Globus pallidus (tissue), 1 donor: Measurements from ENCODE around the gene ALK.
A peak's percentile ranks its signal among the peaks of the same experiment; 100 is the strongest.

ENCODE experiments used
- DNase-seq: peaks from one replicate; pipeline ENCODE4 v3.0.0-alpha.2; 2015; ENCODE audit warnings: low spot score

ALK gene

GRCh38 chr2:29487967-29488555 is 433.3 kb downstream of the ALK start:
- no peak for DNase-seq

DNA sequence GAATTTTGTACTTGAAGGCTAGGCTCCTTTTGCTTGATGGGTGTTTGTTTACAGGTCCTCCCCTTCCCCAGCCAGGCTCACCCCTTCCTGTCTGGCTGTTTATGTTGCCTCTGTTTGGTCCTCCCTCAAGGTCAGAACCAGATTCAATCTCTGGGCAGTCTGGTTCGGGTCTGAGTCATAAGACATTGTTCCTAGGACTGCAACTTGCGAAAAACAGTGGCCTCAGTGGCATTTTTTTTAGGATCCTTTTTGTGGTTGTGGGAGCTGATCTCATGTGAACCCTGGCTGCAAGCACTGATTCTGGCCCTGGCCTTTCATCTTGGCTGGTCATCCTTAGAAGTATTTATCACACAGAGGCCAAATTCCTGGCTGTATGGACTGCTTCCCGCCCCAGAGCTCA is 435.8 kb downstream of the ALK start:
- DNase-seq: no peak

GRCh38 chr2:29485117-29485516 is 436.3 kb downstream of the ALK start:
- no peak for DNase-seq

GRCh38 chr2:29482867-29483266 is 438.5 kb downstream of the ALK start:
- DNase-seq: no peak

- no peak for DNase-seq
Measured at GRCh38 chr2:29482348-29482747, 439.0 kb downstream of the ALK start.

GRCh38 chr2:29481313-29481712 is 440.1 kb downstream of the ALK start:
- DNase-seq: no peak

- DNase-seq: peak; percentile 24
Measured at GRCh38 chr2:29480426-29480825, 441.0 kb downstream of the ALK start.

DNA sequence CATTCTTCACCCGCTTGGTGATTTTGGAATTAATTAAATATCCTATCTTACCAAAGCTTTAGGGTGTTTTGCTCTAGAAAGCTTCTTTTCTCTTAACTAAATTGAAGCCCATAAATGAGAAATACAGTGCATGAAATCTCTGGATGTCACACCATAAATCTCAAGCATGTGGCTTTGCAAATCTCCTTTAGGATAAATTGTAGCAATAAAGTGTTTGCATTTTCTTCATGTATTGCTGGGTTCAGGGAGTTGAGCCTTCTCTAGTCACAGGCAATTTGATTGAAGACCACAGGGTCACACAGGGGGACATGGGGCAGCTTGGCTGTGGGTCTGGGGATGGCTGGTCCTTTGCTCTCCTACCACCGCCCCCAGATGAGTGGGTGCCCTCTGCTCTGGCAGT is 442.0 kb downstream of the ALK start:
- DNase-seq: no peak

GRCh38 chr2:29478641-29479040 is 442.7 kb downstream of the ALK start:
- no peak for DNase-seq

GRCh38 chr2:29477186-29477585 is 444.2 kb downstream of the ALK start:
- no peak for DNase-seq

DNA sequence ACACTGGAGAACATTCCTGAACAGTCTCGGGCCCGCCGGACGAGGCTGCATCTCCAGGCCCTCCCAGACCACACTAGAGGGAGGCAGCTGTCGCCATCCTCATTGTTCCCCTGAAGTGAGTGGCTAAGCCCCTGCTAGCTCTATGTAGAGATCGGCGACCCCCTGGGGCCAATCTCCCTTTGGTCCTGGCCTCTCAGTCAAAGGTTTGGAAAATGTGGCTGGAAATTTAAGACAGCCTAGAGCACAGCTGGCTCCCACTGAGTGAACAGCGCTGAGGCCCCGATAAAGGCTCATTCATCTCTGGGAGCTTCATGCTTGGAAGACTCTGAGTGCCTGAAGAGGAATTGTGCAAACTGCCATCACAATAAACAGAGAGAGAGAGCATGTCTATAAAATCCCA is 445.9 kb downstream of the ALK start:
- DNase-seq: peak; percentile 7

GRCh38 chr2:29469961-29470360 is 451.4 kb downstream of the ALK start:
- no peak for DNase-seq

DNA sequence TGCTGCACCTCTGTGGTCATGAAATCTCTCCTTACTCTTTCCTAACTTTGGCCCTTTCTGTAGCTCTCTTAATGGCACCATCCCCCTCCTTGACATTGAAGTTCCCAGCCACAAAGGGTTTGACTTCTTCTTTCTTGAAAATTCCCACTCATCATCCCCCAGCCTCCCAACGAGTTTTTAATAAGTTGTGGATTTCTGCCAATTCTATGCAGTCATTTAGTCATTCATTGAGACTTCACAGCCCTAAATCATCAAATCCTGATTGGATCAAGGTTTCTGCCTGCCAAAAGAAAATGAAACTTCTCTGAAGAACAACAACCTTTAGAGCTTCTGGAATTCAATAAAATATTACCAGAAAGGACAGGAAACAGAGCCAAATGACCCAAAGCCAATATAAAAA is 451.9 kb downstream of the ALK start:
- no peak for DNase-seq

DNA sequence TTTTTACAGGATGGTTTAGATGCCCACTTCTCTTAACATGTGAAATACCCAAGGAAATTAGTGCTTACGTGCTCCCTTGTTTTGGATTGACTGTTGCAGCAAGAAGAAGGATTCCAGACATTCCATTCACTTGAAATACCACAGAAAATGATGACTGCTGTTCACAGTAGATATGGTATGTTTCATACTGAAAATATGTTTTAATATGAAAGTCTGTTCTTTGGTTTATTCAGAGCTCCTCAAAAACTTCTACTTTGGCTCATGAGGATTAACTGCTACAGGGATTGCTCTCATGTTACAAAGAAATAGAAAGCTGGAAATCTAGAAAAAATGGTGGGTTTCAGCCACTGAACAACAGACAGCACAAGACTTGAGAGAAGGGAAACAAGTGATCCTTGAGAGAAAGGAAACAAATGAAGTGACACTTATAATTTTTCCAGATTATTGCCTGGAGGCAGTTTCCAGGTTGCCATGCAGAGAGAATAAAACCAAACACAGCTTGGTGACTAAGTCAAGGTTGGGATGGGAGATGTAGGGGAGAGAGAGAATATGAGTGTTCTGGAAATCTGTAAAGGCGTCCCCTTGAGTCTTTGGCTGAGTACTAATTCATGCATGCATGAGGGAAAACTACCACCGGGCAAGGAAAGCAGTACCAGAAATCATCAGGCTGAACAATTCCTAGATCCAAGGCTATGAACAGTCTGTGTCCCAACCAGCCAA is 458.0 kb downstream of the ALK start:
- no peak for DNase-seq

DNA sequence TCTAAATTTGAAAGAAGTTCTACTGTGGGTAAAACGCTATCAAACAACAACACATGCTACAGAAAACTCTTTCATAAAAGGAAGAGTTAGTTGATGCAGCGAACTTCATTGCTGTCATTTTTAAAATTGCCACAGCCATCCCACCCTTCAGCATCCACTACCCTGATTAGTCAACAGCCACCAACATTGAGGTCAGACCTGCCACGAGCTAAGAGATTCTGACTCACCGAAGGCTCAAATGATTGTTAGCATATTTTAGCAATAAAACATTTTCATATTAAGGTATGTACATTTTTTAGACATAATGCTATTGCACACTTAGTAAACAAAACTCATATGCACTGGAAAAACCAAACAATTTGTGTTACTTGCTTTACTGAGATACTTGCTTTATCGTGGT is 459.1 kb downstream of the ALK start:
- DNase-seq: no peak

- DNase-seq: no peak
Measured at GRCh38 chr2:29460190-29460589, 461.2 kb downstream of the ALK start.

- no peak for DNase-seq
Measured at GRCh38 chr2:29459445-29460179, 461.8 kb downstream of the ALK start.

DNA sequence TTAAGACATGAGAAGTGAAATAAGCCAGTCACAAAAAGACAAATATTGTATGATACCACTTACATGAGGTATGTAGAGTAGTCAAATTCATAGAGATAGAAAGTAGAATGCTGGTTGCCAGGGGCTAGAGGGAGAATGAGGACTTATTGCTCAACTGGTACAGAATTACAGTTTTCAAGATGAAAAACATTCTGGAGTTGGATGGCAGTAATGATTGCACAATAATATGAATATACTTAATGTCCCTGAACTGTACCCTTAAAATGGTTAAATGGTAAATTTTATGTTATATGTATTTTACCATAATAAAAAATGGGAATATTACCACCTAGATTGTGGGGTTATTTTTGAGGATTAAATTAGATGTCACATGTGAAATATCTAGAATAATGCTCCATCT is 465.0 kb downstream of the ALK start:
- DNase-seq: no peak

DNA sequence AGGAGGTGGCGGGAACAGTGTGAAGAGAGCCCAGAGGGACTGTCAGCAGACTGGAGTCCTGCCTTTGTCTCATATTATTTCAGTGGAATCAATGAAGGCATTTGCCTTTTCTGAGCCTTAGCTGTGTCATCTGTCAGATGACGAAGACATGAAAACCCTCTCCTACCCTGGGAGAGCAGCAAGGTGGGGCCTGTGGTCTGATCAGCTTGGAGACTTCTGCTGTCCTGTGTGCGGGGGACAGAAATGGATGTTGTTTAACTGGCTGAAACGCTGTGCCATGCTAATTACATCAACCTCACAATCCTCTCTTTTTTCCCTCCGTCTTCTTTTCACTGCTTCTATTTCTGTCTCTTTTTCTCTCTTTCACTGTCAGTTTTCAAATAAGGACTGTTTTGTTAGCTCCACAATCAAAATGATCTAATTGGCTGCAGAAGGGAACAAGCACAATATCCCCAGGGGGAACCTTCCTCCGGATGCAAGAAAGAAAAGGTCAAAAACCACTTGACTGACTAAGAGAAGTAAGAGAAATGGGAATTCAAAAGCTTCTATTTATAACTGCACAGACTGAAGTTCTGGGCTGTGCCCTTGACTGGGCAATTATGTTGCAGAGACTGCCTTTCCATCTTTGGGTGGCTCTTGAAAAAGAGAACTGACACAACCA is 466.1 kb downstream of the ALK start:
- DNase-seq: peak; percentile 54

GRCh38 chr2:29452036-29452435 is 469.4 kb downstream of the ALK start:
- DNase-seq: no peak

DNA sequence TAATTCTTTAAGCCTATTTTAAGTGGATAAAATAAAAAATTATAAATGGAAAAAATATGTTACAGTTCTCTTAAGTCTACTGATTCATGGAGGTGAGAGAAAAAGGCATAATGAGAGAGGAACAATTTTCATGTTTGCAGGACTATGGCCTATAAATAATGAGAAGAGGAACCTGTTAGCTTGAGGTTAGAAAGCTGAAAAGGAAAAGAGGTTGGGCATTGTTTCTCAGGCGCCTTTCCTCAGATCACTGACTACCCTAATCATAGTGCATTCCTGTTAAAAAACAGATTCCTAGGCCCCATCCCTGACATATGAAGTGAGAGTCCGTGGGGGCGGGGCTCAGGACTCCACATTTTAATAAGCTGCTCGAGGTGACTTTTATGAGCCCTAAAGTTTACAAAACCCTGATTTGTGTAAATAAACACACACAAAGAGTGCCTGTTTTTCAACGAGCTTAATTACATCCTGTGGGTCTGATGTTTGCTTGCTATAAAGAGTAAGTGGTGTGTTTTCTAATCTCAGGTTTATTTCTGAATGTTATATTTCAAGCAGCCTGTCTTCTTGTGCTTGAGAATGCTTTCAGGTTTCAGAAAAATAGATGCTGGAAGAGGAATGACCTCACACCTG is 470.7 kb downstream of the ALK start:
- DNase-seq: no peak

DNA sequence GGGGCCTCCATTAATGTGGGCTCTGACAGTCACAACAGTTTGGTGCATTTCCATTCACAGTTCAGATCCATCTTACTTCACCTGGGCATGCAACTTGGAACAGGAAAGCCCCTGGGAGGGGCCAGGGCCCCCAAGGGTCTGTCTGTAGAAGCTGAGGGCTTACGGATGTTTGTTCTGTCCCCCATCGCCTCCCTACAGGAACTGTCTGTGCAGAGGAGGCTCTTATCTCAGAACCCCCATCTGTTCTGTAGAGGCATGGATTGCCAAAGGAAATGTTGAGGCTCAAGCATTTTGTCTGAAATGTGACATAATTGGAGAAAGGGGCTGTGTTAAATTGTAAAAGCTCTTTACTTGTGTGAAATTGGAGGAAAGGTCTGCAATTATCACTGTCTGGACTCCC is 471.9 kb downstream of the ALK start:
- DNase-seq: no peak
